Stimulated activated naive CD4-positive, alpha-beta T cell (primary cell): ENCODE results near the gene TRAPPC12.

Experiments used
- DNase-seq, 6 experiments: peaks; one replicate each; lab custom pipeline; 2025; lab: John Stamatoyannopoulos, UW

Gene TRAPPC12

GRCh38 chr2:3470166-3470651 lies 90.7 kb downstream of the TRAPPC12 start:
- DNase-seq: no peak

- no peak for DNase-seq
Observed at GRCh38 chr2:3470856-3471737, 91.6 kb downstream of the TRAPPC12 start.

GRCh38 chr2:3472296-3472695 lies 92.8 kb downstream of the TRAPPC12 start:
- no peak for DNase-seq

- DNase-seq: no peak
Observed at GRCh38 chr2:3472966-3473365, 93.5 kb downstream of the TRAPPC12 start.

- no peak for DNase-seq
Observed at GRCh38 chr2:3475771-3476170, 96.3 kb downstream of the TRAPPC12 start.

- no peak for DNase-seq
Observed at GRCh38 chr2:3476321-3476984, 97.0 kb downstream of the TRAPPC12 start.

- no peak for DNase-seq
Observed at GRCh38 chr2:3476985-3477327, 97.5 kb downstream of the TRAPPC12 start.

- no peak for DNase-seq
Observed at GRCh38 chr2:3478846-3479385, 99.4 kb downstream of the TRAPPC12 start.

GRCh38 chr2:3479430-3480320 lies 100.2 kb downstream of the TRAPPC12 start:
- no peak for DNase-seq

- peak in 1 of 6 experiments; percentile 15 for DNase-seq
Observed at GRCh38 chr2:3480352-3481010, 101.0 kb downstream of the TRAPPC12 start.

- no peak for DNase-seq
Observed at GRCh38 chr2:3481011-3481400, 101.5 kb downstream of the TRAPPC12 start.

- no peak for DNase-seq
Observed at GRCh38 chr2:3481736-3482362, 102.4 kb downstream of the TRAPPC12 start.

- DNase-seq: no peak
Observed at GRCh38 chr2:3482363-3482821, 102.9 kb downstream of the TRAPPC12 start.

GRCh38 chr2:3483227-3483985 lies 103.9 kb downstream of the TRAPPC12 start:
- peak in 2 of 6 experiments; percentile 17 to 23 for DNase-seq

- DNase-seq: no peak
Observed at GRCh38 chr2:3483986-3484960, 104.8 kb downstream of the TRAPPC12 start.

- DNase-seq: no peak
Observed at GRCh38 chr2:3485166-3485565, 105.7 kb downstream of the TRAPPC12 start.

GRCh38 chr2:3486047-3487027 lies 106.8 kb downstream of the TRAPPC12 start:
- DNase-seq: no peak

GRCh38 chr2:3487028-3487425 lies 107.5 kb downstream of the TRAPPC12 start:
- DNase-seq: no peak
